HG03095 (cell line): ENCODE results near the gene EVA1C.
"Not testable (repeated sequence)": the region's sequence is repeated elsewhere in the genome, so short reads cannot be mapped to it uniquely, and the experiment has no call there.

Source experiments
- ATAC-seq: cut with Tn5 transposase; IDR thresholded peaks from one replicate; pipeline ENCODE4 v1.9.1; 2021; ENCODE audit warnings: moderate library complexity; ENCODE audit not compliant: unreplicated experiment

Gene EVA1C

DNA sequence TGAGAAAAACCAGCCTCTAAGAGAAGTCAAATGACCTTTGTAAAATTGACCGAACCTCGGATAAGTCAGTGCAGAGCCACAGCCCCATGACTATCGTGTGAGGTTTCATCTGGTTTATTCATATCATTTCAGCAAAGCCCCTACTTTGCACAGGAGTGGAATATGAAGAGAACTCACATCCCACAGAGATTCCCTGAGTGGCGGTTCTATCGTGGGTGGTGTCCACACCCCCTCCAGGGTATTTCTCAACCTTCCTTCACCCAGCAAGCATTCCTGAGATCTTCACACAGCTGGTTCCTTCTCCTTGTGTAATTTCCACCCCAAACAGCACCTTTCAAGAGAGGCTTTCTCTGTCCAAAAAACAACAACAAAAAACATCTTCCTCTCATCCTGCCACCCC lies 47.5 kb downstream of the EVA1C start:
- no peak for ATAC-seq

DNA sequence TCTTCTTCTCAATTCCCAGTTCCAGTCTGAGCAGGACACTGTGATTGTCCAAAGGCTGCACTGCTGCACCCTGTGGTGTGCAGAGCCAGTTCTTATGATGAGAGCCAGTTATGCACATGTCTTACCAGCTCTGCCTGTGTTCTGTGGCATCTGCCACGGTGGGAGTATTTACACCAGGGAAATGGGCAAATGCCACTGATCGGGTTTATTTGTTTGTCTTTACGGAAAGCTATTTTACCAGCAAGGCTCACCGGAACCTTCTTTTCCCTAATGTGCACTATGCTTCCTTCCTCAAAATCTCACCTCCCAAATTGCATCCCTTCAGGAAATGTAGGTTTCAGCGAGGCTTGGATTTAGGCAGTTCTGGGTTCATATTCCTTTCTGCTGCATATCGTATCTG lies 49.0 kb downstream of the EVA1C start:
- ATAC-seq = no peak

DNA sequence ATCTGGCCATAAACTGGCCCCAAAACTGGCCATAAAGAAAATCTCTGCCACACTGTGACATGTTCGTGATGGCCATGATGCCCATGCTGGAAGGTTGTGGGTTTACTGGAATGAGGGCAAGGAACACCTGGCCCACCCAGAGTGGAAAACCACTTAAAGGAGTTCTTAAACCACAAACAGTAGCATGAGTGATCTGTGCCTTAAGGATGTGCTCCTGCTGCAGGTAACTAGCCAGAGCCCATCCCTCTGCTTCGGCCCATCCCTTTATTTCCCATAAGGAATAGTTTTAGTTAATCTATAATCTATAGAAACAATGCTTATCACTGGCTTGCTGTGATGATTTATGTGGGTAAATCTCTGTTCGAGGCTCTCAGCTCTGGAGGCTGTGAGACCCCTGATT lies 50.1 kb downstream of the EVA1C start:
- not testable (repeated sequence) for ATAC-seq

DNA sequence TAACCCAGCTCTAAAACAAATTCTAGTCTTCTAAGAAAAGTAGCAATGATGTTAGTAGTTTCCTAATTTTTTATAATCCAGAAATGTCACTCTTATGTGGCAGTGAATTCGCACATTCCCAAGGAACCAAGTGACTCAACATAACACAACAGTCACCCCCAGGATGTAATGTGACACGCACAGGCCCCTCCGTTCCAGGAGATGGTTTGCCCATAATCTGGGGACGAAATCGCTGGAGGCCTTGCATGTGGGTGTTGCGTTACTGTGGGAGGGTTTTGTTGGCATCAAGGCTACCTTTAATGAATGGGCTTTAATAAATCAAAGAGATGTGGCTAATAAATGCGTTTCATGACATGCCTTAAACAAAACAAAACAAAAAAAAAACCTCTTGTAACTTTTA lies 50.9 kb downstream of the EVA1C start:
- ATAC-seq = no peak

DNA sequence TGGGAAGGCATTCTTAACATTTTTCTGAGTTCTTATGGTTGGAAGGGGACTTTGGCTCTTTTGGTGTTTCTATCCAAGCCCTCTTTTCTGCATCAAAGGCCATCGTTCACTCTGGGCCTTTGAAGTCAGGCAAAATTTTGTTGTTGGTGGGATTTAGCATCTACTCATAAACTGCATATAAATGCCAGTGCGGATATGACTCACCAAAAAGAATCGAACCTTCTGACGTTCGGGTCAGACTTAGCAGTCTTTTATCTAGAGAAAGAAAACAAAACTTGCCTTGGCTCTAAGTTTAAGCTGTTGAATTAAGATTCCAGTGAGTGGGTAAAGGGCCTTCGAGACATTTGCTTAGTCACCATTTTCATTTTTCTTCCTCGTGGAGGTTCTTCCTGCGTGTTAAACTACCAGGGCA lies 51.4 kb downstream of the EVA1C start:
- ATAC-seq = no peak

DNA sequence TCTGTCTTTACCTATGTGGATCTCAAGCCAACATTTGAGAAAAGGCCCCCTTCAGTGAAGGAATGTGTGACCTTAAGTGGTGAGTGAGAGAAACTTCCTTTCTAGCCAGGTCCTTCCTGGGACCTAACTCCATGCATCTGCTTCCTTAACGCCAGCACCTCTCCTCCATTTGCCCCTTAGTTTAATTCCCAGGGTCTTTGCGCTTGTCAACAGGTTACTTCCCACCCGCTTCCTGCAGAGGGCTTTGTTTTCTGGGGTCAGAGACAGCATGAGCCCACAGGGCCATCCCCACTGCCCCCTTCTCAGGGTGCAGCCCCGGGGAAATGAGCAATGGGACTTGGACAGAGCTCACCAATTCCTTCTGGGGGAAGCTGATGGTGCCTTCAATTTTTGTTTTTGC lies 54.8 kb downstream of the EVA1C start:
- ATAC-seq = no peak

DNA sequence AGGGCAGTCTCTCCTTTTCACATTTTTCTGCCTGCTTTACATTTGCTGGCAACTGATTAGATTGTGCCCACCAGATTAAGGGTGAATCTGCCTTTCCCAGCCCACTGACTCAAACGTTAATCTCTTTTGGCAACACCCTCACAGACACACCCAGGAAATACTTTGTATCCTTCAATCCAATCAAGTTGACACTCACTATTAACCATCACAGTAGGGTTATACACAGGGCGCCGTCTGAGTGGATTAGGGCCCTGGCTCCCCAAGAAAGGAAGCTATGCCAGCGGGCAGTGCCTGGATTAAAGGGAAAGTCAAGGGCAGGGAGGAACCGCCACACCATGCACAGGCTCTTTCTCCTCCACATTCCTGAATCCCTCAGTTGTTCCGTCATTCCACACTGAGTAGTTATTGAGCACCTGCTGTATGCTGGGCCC lies 56.2 kb downstream of the EVA1C start:
- no peak for ATAC-seq

DNA sequence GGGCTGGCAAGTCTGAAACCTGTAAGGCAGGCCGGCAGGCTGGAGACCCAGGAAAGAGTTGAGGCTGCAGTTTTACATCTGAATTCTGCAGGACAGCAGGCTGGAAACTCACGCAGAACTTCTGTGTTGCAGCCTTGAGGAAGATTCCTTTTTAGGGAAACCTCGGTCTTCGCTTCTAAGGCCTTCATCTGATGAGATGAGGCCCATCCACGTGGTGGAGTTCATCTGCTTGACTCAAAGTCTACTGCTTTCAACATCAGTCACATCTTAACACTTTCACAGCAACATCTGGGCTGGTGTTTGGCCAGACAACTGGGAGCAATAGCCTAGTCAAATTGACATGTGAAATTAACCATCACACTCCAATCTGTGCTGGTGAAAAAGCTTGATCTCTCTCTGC lies 57.1 kb downstream of the EVA1C start:
- ATAC-seq = no peak

DNA sequence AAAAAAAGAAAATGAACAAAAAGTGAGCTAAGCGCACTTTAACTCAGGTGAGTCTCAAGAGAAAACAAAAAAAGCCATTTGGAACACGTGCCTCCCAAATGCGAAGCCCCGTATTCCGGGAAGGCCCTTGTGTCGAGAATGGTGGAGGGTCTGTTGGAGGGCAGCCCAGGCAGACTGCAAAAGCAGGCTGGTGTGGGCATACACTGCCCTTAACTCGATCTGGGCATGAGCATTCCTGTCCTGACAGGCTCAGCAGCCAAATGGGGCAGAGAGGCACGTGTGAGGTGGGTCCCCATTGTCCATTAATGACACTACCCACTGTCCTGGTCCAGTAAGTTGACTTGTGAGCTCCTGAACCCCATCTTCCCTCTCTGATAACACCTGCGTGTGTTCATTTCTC lies 57.7 kb downstream of the EVA1C start:
- ATAC-seq = no peak

DNA sequence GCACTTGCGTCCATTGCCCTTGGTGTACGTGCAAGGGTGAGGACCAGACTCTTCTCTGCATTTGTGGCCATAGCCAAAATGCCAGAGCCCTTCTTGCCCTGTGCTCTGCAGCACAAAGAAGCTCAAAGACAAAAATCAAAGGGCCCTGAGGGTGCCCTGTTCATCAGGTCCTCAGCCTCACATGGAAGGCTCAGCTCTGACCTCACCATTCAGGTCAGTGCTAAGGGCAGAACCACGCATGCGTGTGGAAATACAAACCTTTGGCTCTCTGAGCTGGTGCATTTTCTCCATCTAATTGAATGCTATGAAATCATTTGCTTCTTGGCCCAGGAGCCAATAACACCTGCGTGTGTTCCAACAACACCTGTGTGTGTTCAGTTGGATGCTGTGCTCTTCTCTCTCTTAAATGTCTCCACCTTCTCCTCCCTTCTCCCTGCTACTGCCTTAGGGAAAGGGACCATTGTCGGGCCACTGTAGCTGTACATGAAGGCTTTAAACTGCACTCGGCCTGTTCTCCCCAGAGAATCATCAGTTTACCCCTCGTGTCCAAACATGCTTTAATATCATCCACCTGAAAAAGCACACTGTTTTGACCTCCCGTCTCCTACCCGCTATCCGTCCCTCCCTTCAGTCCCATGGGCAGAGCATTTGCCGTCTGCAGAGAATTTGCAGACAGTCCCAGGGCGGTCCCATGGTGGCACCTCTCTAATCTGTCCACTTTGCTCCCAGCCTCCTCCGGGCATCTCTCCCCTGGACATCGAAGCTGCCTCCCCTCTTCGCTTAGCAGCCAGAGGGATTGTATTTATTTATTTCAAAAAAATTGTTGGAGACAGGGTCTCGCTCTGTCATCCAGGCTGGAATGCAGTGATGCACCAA lies 60.6 kb downstream of the EVA1C start:
- no peak for ATAC-seq

DNA sequence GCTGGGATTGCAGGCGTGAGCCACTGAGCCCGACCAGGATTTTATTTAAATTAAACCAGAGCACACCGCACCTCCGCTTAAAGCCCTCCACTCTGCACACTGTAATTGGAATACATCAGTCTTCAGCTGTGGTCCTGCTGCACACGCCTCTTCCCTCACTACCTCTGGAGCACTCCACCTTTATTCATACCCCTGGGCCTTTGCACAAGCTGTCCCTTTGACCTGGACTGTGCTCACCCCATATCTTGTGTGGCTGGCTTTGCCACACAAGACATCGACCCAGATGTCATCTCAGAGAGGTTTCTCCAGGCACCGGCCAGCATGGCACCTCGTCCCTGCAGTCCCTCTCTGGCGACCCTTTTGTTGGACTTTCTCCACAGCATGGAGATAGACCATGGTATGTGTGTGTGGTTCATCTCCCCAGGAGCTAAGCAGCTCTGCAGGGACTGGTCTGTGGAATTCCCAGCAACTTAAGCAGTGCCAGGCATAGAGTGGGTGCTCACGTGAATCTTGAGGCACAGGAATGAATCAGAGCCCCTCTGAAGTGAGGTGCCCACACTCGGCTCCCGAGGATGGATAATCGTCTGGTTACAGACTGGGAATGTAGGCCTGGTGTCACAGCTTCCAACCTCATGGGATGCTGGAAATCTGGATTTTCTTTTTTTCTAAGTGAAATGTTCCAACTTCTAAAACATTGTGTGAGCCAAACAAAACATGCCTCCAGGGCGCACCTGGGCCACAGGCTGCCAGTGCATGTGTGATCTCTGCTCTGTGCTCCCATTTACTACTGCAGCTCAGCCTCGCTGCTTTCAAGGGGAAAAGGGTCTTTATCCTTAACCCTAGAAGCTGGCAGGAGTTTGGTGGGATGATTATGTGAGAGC lies 61.9 kb downstream of the EVA1C start:
- no peak for ATAC-seq

DNA sequence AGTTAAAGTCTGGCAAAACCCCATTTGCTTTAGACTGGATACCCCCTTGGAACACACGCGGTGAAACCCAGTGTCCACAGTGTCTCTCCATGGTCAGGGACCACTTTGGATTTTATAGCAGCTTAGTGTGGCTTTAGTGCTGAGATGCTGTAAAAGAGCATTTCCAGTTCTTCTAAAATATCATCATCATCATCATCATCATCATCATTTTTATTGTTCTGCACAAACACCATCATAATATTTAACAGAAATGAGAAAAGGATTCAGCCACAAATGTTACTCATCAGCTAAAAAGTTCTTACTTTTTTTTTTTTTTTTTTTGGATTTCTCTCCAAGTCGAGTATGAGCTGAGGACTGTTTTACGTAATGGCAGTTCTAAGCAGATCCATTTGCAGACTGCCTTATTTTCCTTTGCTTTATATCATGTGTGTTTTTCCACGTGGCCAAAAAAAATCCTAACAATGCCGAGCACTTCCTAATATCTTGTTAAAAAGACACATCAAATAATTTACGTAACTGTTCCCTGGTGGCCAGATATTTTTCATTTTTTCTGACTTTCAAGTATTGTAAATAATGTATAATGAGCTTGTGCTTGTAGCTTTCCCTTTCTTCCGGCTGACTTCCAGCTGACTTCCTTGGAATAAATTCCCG lies 62.8 kb downstream of the EVA1C start:
- ATAC-seq = no peak

DNA sequence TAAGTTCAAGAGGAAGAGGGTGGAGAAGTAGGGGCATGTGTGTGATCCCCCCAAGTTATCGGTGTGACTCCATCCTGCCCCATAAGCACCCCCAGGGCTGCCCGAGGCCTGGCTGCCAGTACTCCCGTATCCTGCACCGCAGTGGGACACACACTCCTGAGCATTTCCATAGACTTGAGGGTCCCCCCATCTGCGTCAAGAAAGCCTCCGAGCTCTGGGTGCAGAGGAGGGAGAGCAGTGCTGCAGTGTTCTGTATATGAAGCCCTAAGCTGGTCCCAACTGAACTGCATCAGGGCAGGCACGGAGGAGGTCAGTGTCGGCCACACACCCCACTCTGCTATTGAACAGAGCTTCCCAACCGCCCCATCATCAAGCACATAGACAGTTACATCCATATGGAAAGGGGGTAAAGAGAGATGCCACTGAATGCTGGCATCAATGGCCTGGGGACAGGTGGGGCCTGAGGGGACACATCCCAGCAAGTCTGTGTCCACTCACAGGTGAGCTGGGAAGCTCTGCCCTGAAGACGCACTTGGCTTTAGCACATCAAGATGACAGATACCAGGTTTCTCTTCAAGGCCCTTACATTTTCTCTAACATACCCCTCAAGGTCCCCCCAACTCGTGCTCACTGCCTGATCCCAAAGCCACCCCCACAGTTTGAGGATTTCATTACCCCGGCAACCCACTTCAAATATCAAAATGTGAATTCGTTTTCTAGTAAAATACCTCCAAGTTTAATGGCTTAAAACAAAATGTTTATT lies 64.3 kb downstream of the EVA1C start:
- no peak for ATAC-seq

DNA sequence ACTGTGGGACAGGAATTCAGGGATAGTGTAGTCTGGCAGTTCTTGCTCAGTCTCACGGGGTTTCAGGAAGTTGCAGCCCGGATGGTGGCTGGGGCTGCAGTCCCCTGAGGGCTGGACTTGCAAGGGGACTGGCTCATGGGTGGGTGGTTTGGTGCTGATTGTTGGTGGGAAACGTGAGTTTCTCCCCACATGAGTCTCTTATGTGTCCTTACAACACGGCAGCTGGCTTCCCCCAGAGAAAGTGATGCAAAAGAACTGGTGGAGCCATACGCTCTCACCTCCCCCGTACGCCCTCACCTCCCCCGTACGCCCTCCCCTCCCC lies 64.9 kb downstream of the EVA1C start:
- no peak for ATAC-seq

DNA sequence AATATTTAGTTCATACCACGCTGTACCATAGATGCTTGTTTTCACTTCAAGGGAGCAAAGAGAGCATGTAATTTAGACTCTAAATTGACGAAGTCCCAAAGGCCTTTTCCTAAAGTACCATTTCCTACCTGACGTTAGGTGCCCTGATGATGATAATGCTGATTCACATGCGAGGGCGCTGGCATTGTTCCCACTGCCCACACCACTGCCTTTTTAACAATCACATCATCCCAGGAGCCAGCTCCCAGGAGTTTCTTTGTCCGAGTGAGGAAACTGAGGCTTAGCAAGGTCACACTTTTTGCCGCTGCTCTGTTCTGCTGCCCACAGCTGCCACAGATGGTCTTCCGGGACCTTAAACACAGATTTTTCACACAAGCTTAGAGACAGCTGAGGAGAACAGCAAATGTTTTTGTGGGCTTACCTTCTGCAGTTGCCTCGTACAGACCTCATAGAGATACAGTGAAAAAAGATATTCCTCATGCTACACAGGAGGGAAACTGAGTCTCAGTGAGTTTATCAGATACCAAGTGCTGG lies 69.4 kb downstream of the EVA1C start:
- ATAC-seq = no peak

DNA sequence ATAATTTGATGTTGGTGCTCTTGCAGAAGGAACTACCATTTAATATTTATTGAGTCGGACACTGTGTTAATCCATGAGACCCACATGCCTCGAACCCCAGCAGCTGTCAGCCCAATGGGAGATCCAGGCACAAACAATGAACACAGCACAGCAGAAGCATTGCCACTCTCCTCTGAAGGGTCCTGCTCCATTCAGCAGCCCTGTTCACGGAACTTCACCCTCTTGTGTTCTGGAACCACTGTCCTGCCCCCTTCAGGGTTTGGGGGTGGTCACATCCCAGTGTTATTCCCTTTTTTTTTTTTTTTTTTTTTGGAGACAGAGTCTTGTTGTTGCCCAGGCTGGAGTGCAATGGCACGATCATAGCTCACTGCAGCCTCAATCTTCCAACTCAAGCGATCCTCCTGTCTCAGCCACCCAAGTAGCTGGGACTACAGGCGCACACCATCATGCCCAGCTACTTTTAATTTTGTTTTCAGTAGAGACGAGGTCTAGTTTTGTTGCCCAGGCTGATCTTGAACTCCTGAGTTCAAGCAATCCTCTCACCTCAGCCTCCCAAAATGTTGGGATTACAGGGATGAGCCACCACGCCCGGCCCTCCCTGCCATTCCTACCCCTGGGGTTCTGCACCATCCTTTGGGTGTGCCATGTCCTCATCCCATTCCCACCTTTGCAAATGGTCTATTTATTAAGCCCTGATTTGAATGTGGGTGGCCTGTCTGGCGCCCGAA lies 70.2 kb downstream of the EVA1C start:
- ATAC-seq = no peak

DNA sequence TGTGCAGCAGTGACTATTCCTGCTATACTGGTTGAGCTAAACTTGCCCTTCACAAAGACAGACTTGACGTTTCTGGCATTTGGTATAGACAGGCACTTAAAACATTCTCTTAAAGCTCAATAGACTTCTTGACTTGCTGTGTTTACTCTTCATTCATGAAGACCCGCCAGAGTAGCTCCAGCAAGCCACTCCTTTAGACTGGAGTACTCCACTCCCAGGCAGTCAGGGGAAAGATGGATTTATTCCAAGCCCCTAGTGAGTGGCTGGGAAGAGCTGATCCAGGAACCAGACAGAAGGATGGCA lies 70.7 kb downstream of the EVA1C start:
- ATAC-seq = no peak

DNA sequence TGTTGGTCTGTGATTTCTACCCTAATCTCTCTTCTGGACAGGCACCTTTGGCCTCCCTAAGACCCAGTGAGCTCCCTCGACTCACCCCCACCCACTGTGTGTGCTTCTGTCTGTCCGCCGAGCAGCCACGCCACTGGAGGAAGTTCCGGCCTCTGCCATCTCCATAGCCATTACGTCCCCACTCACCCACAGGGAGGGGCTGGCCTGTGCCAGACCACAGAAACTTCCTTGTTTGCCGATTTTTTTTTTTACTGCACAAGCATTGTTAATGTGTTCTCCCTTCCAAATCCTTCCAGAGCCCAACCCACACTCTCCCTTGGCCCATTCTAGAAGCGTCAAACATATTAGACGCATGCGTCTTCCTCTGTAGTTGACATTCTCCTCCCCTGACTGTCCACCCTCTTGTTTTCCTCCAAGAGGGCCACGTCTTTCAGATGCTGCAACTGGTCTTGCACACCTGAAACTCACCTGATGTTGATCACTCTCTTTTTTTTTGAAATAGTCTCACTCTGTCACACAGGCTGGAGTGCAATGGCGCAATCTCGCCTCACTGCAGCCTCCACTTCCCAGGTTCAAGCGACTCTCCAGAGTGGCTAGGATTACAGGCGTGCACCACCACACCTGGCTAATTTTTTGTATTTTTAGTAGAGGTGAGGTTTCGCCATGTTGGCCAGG lies 72.3 kb downstream of the EVA1C start:
- no peak for ATAC-seq

DNA sequence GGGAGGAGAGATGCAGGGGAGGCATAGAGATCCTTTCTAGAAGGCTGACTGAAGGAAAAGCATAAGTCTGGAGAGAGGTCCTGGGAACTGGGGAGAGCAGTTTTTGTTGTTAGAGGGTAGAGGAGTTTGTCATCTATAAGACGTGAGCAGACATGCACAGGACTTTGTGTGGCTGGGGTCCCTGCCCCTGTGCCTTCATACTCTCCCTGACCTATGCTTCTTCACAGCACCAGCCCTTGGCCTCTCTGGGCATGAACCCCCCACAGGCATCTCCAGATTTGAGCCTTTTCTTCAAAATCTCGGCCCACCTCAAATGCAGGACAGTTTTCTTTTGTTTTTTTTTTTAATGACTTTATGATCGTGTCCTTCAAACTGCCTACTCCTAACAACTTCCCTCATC lies 79.9 kb downstream of the EVA1C start:
- ATAC-seq = no peak
